Measurements from ENCODE around the gene C17orf67. TPM values are rescaled to one million over a fixed set of nuclear protein-coding genes. Genes with fewer than 3 reads are reported as not detected.
A peak's percentile ranks its signal among the peaks of the same experiment; 100 is the strongest.

C17orf67 gene
- total RNA-seq, 4 donors from 2014 or later, result 0.27 to 1.3 TPM; not detected in 2

GRCh38 chr17:56779898-56780777 is 53.6 kb downstream of the C17orf67 start:
- Histone ChIP-seq H3K27me3 (peaks cover 49% of the 10 kb centered on the region), H3K4me1 (peaks cover 0 to 13% (median 10%) of the 10 kb centered on the region in 4 donors), H3K36me3 (no peaks in the 10 kb centered on the region), H3K27ac (no peak overlapping the region), H3K9me3 (no peaks in the 10 kb centered on the region), H3K4me3 (peak overlapping the region in 3 of 4 donors; percentile 15 to 54 (median 22))
- DNase-seq, result peak; percentile 82
- intact Hi-C loops (cut with DNase I; ENCODE audit: low total_unique reads) (loop anchor here (10.0 kb wide), 2 partner anchors 95 to 185 kb away; partner anchors contain the start of gene NOG), in situ Hi-C loops (cut with MboI; ENCODE audit: low pct_ligation_motif_present in 1 of 4, low pct_unique_long_range_greater_than_20kb in 1 of 4, low sequenced_read_pairs in 3 of 4) (no loop called here)
- 2 to 3% methylated on average over 15 to 48 of the region's 48 CpGs for WGBS, 2 donors (ENCODE audit: low coverage in 1 of 2)
- no peak for TF ChIP-seq POLR2AphosphoS5 (IDR thresholded peaks at IDR 0.05)
- TF ChIP-seq CTCF (IDR thresholded peaks at IDR 0.05), result peak; percentile 84 to 99 (median 99)

DNA sequence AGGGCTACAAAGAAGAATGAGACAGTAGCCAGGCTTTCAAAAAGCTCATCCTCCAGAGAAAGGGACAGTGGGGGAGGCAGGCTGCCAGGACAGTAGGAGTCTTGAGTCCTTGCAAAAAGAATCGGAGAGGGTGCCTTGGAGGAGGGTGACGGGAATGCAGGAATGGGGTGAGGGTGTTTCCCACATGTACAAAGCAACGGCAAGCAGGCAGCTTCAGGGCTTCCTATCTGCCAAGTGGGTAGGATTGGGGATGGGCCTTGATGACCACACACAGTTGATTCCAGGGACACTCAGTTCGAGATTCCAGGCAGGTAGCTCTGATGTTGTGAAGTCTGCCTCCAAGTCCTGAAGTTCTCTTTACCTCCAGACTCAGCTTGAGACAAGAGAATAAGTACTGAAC is 54.4 kb downstream of the C17orf67 start:
- Histone ChIP-seq H3K36me3 (no peaks in the 10 kb centered on the region), H3K4me3 (no peak overlapping the region), H3K4me1 (peaks cover 0 to 13% (median 10%) of the 10 kb centered on the region in 4 donors), H3K27me3 (peaks cover 49% of the 10 kb centered on the region), H3K27ac (no peak overlapping the region), H3K9me3 (no peaks in the 10 kb centered on the region)
- intact Hi-C loops (cut with DNase I; ENCODE audit: low total_unique reads) (loop anchor here (10.0 kb wide), 2 partner anchors 95 to 185 kb away; partner anchors contain the start of gene NOG), in situ Hi-C loops (cut with MboI; ENCODE audit: low pct_ligation_motif_present in 1 of 4, low pct_unique_long_range_greater_than_20kb in 1 of 4, low sequenced_read_pairs in 3 of 4) (no loop called here)
- WGBS, 2 donors (ENCODE audit: low coverage in 1 of 2), result 72 to 80% methylated on average over 1 to 4 of the region's 4 CpGs
- TF ChIP-seq POLR2A (IDR thresholded peaks at IDR 0.05) (no peak), EP300 (IDR thresholded peaks at IDR 0.05; ENCODE audit: low read depth) (no peak), POLR2AphosphoS5 (IDR thresholded peaks at IDR 0.05) (no peak), CTCF (IDR thresholded peaks at IDR 0.05) (no peak)
- DNase-seq, result no peak

DNA sequence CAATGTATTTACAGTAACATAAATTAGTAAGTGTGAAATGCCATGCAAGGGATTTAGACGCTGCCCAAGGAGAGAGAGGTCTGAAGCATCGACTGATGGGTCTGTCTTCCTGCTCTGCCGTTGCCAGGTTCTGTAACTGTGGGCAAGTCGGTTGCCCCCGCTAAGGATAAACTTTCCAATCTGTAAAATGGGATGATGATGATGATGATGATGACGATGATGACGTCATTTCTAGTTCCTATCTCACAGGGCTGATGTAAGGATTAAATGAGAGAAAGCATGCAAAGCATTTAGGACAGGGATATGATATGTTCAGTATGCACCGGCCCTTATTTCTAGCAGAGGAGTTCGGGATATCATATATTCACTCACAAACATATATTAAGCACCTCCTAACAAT is 54.8 kb downstream of the C17orf67 start:
- WGBS, 2 donors (ENCODE audit: low coverage in 1 of 2), result 90 to 91% methylated on average over 9 of the region's 9 CpGs
- Histone ChIP-seq H3K27me3 (peaks cover 49% of the 10 kb centered on the region), H3K9me3 (no peaks in the 10 kb centered on the region), H3K4me1 (peaks cover 0 to 13% (median 10%) of the 10 kb centered on the region in 4 donors), H3K36me3 (no peaks in the 10 kb centered on the region), H3K27ac (no peak overlapping the region), H3K4me3 (no peak overlapping the region)
- no peak for DNase-seq
- intact Hi-C loops (cut with DNase I; ENCODE audit: low total_unique reads), result loop anchor here (10.0 kb wide), 2 partner anchors 94 to 184 kb away; partner anchors contain the start of gene NOG
- TF ChIP-seq CTCF (IDR thresholded peaks at IDR 0.05) (no peak), EP300 (IDR thresholded peaks at IDR 0.05; ENCODE audit: low read depth) (no peak), POLR2AphosphoS5 (IDR thresholded peaks at IDR 0.05) (no peak), POLR2A (IDR thresholded peaks at IDR 0.05) (no peak)
- in situ Hi-C loops (cut with MboI; ENCODE audit: low pct_ligation_motif_present in 1 of 4, low pct_unique_long_range_greater_than_20kb in 1 of 4, low sequenced_read_pairs in 3 of 4), result no loop called here

DNA sequence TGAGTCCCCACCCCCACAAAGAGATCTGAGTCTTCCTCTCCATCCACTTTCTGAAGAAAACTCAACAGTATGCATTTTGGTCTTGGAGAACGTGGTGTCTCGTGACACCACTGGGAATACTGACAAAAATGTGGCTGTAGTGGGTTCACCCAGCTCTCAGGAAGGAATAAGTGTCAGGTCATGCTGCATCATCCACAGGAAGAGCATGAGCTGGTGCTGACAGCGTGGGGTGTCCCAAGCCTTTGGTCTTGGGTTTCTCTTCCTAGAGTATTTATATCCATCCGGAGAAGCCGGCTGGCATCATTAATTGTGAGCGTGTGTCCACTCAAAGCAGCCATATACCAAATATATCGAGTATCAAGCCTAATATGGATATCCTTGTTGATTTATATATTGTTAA is 55.9 kb downstream of the C17orf67 start:
- no peak for DNase-seq
- 70 to 76% methylated on average over 4 to 7 of the region's 7 CpGs for WGBS, 2 donors (ENCODE audit: low coverage in 1 of 2)
- Histone ChIP-seq H3K27ac (no peak overlapping the region), H3K36me3 (no peaks in the 10 kb centered on the region), H3K27me3 (peaks cover 55% of the 10 kb centered on the region), H3K4me3 (no peak overlapping the region), H3K4me1 (peaks cover 0 to 13% (median 10%) of the 10 kb centered on the region in 4 donors), H3K9me3 (no peaks in the 10 kb centered on the region)
- TF ChIP-seq CTCF (IDR thresholded peaks at IDR 0.05) (no peak), EP300 (IDR thresholded peaks at IDR 0.05; ENCODE audit: low read depth) (no peak), POLR2AphosphoS5 (IDR thresholded peaks at IDR 0.05) (no peak), POLR2A (IDR thresholded peaks at IDR 0.05) (no peak)
- in situ Hi-C loops (cut with MboI; ENCODE audit: low pct_ligation_motif_present in 1 of 4, low pct_unique_long_range_greater_than_20kb in 1 of 4, low sequenced_read_pairs in 3 of 4) (no loop called here), intact Hi-C loops (cut with DNase I; ENCODE audit: low total_unique reads) (loop anchor here (10.0 kb wide), 2 partner anchors 93 to 183 kb away; partner anchors contain the start of gene NOG)
